Testis (tissue), 2 donors: ENCODE measurements around the gene FALEC.

Experiments used
- CTCF ChIP-seq, 3 experiments: fragments of 450-650 bp in 2 of 3; fragments of 200-600 bp in 1 of 3; sonication (generic) in 1 of 3; IDR thresholded peaks; one replicate each; pipeline ENCODE4 v1.5.1; 2016 to 2019; ENCODE audit warnings: antibody characterized with exemption in 3 of 3, mild to moderate bottlenecking in 2 of 3, moderate library complexity in 1 of 3
- POLR2A ChIP-seq: fragments of 450-650 bp; IDR thresholded peaks from one replicate; pipeline ENCODE4 v1.6.1; 2017; ENCODE audit warnings: antibody characterized with exemption, mild to moderate bottlenecking, moderate library complexity

DNA sequence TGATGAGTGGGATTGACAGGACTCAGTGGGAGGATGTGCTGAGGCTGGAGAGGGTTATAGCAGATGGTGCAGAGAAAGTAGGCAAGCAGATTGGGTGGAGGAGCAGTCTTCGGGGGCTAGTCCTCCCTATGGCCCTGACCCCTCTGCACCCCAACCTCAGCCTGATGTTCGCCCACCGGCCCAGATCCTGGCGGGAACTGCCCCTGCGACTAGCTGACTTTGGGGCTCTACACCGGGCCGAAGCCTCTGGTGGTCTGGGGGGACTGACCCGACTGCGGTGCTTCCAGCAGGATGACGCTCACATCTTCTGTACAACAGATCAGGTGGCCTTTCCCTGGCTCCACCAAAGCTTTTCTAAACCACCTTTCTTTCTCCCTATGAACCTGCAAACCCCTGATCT is 17.2 kb upstream of the FALEC start:
- TF ChIP-seq POLR2A (no peak), CTCF (IDR thresholded peaks at IDR 0.05) (no peak)
